H1 (cell line): ENCODE measurements around the gene ALLC.

Experiments
- ATF2 ChIP-seq: IDR thresholded peaks from 2 replicates; pipeline ENCODE4 v1.6.1; 2012; ENCODE audit warnings: low read length, inconsistent platforms
- EZH2 ChIP-seq: fragments of 200-600 bp; sonication (generic); IDR thresholded peaks from 2 replicates; pipeline ENCODE4 v1.7.1; 2012; ENCODE audit warnings: low read depth, mild to moderate bottlenecking, moderate library complexity, low read length, inconsistent platforms; ENCODE audit not compliant: severe bottlenecking
- KDM1A ChIP-seq: fragments of 200-600, 300-600 bp; sonication (generic); IDR thresholded peaks from 2 replicates; pipeline ENCODE4 v1.7.1; 2016; ENCODE audit warnings: mild to moderate bottlenecking, low read length, borderline replicate concordance
- POLR2A ChIP-seq, 2 experiments: IDR thresholded peaks; 1 replicate in 1 of 2; 2 replicates in 1 of 2; pipeline ENCODE4 v1.6.1; 2011; ENCODE audit warnings: low read depth in 2 of 2, low read length in 2 of 2, mild to moderate bottlenecking in 2 of 2; ENCODE audit errors: control extremely low read depth in 1 of 2
- TF ChIP-seq, protein P1 (sequence below), 3 experiments: IDR thresholded peaks; 1 replicate in 2 of 3; 2 replicates in 1 of 3; pipeline versions ENCODE4 v1.5.1 to v1.6.1; 2011; ENCODE audit warnings: low read length in 3 of 3, mild to moderate bottlenecking in 3 of 3, inconsistent platforms in 2 of 3, low read depth in 1 of 3, moderate library complexity in 1 of 3; ENCODE audit not compliant: insufficient read depth in 1 of 3; ENCODE audit errors: control extremely low read depth in 1 of 3

- no peak for TF ChIP-seq POLR2A (IDR thresholded peaks at IDR 0.05; ENCODE audit: control extremely low read depth in 1 of 2, low read depth in 2 of 2, low read length in 2 of 2)
- TF ChIP-seq, protein P1, sequence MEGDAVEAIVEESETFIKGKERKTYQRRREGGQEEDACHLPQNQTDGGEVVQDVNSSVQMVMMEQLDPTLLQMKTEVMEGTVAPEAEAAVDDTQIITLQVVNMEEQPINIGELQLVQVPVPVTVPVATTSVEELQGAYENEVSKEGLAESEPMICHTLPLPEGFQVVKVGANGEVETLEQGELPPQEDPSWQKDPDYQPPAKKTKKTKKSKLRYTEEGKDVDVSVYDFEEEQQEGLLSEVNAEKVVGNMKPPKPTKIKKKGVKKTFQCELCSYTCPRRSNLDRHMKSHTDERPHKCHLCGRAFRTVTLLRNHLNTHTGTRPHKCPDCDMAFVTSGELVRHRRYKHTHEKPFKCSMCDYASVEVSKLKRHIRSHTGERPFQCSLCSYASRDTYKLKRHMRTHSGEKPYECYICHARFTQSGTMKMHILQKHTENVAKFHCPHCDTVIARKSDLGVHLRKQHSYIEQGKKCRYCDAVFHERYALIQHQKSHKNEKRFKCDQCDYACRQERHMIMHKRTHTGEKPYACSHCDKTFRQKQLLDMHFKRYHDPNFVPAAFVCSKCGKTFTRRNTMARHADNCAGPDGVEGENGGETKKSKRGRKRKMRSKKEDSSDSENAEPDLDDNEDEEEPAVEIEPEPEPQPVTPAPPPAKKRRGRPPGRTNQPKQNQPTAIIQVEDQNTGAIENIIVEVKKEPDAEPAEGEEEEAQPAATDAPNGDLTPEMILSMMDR (IDR thresholded peaks at IDR 0.05; ENCODE audit: control extremely low read depth in 1 of 3, insufficient read depth in 1 of 3, low read depth in 1 of 3, low read length in 3 of 3) = no peak
- no peak for TF ChIP-seq KDM1A
- no peak for TF ChIP-seq EZH2
- TF ChIP-seq ATF2 = no peak
Observed at GRCh38 chr2:3654011-3654410, 4.0 kb upstream of the ALLC start.
